ENCODE data around the gene ANKRD66.
"Not testable (repeated sequence)": the region's sequence is repeated elsewhere in the genome, so short reads cannot be mapped to it uniquely, and the experiment has no call there.

The ANKRD66 gene

DNA sequence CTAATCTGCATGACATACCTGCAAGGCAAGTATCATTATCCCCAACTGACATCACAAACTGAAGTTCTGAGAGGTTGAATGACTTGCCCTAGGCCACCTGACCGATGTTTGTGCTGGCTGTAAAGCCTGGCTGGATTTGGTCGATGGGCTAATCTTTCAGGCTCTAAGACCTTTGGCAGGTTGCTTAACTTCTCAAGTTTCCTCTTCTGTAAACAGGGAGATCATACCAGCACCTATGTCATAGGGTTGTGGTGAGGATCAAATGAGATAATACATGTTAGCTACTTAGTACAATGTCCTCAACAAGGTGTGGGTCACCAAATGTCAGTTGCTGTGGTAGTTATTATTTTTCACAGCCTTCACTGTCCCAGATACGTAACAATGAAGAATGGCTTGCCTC is 14.2 kb downstream of the ANKRD66 start (continued):
- TF ChIP-seq, protein P1, sequence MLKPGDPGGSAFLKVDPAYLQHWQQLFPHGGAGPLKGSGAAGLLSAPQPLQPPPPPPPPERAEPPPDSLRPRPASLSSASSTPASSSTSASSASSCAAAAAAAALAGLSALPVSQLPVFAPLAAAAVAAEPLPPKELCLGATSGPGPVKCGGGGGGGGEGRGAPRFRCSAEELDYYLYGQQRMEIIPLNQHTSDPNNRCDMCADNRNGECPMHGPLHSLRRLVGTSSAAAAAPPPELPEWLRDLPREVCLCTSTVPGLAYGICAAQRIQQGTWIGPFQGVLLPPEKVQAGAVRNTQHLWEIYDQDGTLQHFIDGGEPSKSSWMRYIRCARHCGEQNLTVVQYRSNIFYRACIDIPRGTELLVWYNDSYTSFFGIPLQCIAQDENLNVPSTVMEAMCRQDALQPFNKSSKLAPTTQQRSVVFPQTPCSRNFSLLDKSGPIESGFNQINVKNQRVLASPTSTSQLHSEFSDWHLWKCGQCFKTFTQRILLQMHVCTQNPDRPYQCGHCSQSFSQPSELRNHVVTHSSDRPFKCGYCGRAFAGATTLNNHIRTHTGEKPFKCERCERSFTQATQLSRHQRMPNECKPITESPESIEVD (tag by site-specific recombination; IDR thresholded peaks at IDR 0.05) = no peak
- TF ChIP-seq ZNF394 (tag by site-specific recombination; IDR thresholded peaks at IDR 0.05; ENCODE audit: borderline replicate concordance) (peak; percentile 26; the same call in 1 of the 2 replicates), ZNF707 (tag by site-specific recombination; IDR thresholded peaks at IDR 0.05) (no peak), BCL11A (tag by site-specific recombination; IDR thresholded peaks at IDR 0.05; ENCODE audit: low read depth) (no peak), ZNF610 (tag by site-specific recombination; IDR thresholded peaks at IDR 0.05; ENCODE audit: borderline replicate concordance) (no peak), FEZF1 (tag by site-specific recombination; IDR thresholded peaks at IDR 0.05) (peak; percentile 49; the same call in 1 of the 2 replicates), ZFP37 (tag by site-specific recombination; IDR thresholded peaks at IDR 0.05) (peak; percentile 51; the same call in 1 of the 2 replicates), KLF8 (tag by site-specific recombination; IDR thresholded peaks at IDR 0.05) (peak; percentile 84), ZNF416 (tag by site-specific recombination; IDR thresholded peaks at IDR 0.05) (no peak), GFI1B (tag by site-specific recombination; IDR thresholded peaks at IDR 0.05) (no peak), ZNF292 (tag by site-specific recombination; IDR thresholded peaks at IDR 0.05; ENCODE audit: borderline replicate concordance, low read depth) (no peak)
- TF ChIP-seq, protein P2, sequence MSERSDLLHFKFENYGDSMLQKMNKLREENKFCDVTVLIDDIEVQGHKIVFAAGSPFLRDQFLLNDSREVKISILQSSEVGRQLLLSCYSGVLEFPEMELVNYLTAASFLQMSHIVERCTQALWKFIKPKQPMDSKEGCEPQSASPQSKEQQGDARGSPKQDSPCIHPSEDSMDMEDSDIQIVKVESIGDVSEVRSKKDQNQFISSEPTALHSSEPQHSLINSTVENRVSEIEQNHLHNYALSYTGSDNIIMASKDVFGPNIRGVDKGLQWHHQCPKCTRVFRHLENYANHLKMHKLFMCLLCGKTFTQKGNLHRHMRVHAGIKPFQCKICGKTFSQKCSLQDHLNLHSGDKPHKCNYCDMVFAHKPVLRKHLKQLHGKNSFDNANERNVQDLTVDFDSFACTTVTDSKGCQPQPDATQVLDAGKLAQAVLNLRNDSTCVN (tag by site-specific recombination; optimal IDR thresholded peaks at IDR 0.05) = no peak

DNA sequence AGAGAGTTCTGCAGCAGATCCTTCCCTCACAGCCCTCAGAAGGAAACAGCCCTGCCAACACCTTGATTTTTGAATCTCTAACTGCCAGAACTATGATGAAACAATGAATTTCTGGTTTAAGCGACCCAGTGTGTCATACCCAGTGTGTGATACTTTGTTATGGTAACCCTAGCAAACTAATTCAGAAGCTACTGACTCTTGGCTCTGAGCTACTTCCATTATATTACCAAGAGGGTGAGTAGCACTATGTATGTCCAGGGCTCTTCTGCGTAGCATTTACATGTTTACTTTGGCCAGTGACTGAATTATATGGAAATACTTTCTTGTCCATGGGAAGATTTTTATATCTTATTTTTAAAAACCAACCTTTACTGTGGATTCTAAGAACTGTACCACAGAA is 16.7 kb downstream of the ANKRD66 start:
- ChIA-PET CTCF (no interaction called here), POLR2A (no interaction called here)
- TF ChIP-seq KLF10 (tag by site-specific recombination; IDR thresholded peaks at IDR 0.05) (no peak), ZNF777 (tag by site-specific recombination; IDR thresholded peaks at IDR 0.05; ENCODE audit: borderline replicate concordance) (no peak), ZBTB21 (tag by site-specific recombination; IDR thresholded peaks at IDR 0.05) (no peak), ZNF114 (tag by site-specific recombination; IDR thresholded peaks at IDR 0.05) (no peak), ZNF76 (tag by site-specific recombination; IDR thresholded peaks at IDR 0.05; ENCODE audit: borderline replicate concordance, low read depth) (no peak), ZNF521 (tag by site-specific recombination; IDR thresholded peaks at IDR 0.05) (no peak), GLI4 (tag by site-specific recombination; IDR thresholded peaks at IDR 0.05) (no peak), YY1 (tag by site-specific recombination; IDR thresholded peaks at IDR 0.05) (no peak), ZNF670 (tag by site-specific recombination; IDR thresholded peaks at IDR 0.05; ENCODE audit: low read depth) (no peak), ZNF501 (tag by site-specific recombination; IDR thresholded peaks at IDR 0.05) (no peak)
- TF ChIP-seq, protein P3, sequence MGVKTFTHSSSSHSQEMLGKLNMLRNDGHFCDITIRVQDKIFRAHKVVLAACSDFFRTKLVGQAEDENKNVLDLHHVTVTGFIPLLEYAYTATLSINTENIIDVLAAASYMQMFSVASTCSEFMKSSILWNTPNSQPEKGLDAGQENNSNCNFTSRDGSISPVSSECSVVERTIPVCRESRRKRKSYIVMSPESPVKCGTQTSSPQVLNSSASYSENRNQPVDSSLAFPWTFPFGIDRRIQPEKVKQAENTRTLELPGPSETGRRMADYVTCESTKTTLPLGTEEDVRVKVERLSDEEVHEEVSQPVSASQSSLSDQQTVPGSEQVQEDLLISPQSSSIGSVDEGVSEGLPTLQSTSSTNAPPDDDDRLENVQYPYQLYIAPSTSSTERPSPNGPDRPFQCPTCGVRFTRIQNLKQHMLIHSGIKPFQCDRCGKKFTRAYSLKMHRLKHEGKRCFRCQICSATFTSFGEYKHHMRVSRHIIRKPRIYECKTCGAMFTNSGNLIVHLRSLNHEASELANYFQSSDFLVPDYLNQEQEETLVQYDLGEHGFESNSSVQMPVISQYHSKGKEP (tag by site-specific recombination; IDR thresholded peaks at IDR 0.05) = no peak
- TF ChIP-seq, protein P4, sequence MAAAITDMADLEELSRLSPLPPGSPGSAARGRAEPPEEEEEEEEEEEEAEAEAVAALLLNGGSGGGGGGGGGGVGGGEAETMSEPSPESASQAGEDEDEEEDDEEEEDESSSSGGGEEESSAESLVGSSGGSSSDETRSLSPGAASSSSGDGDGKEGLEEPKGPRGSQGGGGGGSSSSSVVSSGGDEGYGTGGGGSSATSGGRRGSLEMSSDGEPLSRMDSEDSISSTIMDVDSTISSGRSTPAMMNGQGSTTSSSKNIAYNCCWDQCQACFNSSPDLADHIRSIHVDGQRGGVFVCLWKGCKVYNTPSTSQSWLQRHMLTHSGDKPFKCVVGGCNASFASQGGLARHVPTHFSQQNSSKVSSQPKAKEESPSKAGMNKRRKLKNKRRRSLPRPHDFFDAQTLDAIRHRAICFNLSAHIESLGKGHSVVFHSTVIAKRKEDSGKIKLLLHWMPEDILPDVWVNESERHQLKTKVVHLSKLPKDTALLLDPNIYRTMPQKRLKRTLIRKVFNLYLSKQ (tag by site-specific recombination; IDR thresholded peaks at IDR 0.05; ENCODE audit: borderline replicate concordance) = no peak
- TF ChIP-seq, protein P5, sequence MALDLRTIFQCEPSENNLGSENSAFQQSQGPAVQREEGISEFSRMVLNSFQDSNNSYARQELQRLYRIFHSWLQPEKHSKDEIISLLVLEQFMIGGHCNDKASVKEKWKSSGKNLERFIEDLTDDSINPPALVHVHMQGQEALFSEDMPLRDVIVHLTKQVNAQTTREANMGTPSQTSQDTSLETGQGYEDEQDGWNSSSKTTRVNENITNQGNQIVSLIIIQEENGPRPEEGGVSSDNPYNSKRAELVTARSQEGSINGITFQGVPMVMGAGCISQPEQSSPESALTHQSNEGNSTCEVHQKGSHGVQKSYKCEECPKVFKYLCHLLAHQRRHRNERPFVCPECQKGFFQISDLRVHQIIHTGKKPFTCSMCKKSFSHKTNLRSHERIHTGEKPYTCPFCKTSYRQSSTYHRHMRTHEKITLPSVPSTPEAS (tag by site-specific recombination; IDR thresholded peaks at IDR 0.05) = no peak

DNA sequence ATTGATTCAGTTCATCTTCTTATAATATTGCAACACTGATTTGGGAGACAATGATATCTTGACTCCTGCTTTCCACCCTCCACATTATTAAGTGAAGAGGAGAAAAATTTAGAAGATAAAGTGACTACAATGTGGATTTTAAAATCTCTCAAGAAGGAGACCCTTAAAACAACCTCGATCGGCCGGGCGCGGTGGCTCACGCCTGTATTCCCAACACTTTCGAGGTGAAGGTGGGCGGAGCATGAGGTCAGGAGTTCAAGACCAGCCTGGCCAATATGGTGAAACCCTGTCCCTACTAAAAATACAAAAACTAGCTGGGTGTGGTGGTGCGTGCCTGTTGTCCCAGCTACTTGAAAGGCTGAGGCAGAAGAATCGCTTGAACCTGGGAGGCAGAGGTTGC is 17.5 kb downstream of the ANKRD66 start:
- H3K27ac ChIP-seq (ENCODE audit: extremely low read depth, low read depth, low read length); CTCF ChIA-PET; H3K36me3 ChIP-seq (ENCODE audit: control insufficient read depth in 2 of 2, insufficient read depth in 1 of 2, low read length in 2 of 2); H3K9me3 ChIP-seq (ENCODE audit: control insufficient read depth, insufficient read depth, low read depth, low read length); H3K4me1 ChIP-seq (ENCODE audit: control insufficient read depth, insufficient read depth, low read length); POLR2A ChIA-PET; H3K4me3 ChIP-seq (ENCODE audit: low read depth, low read length): not testable (repeated sequence)

More for the DNA sequence above, 16.7 kb downstream of the ANKRD66 start:
- H3K9me3 ChIP-seq (ENCODE audit: control insufficient read depth, insufficient read depth, low read depth, low read length) = peaks cover 4% of the 10 kb centered on the region; the same call in 1 of the 2 replicates
- 0 out of 2 replicates have a peak, but pooled peaks cover 4% of the 10 kb centered on the region for H3K4me1 ChIP-seq (ENCODE audit: control insufficient read depth, insufficient read depth, low read length)
- no peak overlapping the region for H3K4me3 ChIP-seq (ENCODE audit: low read depth, low read length)
- no peaks in the 10 kb centered on the region for H3K36me3 ChIP-seq (ENCODE audit: control insufficient read depth in 2 of 2, insufficient read depth in 1 of 2, low read length in 2 of 2)
- H3K27ac ChIP-seq (ENCODE audit: extremely low read depth, low read depth, low read length) = no peak overlapping the region
